Subcutaneous adipose tissue (tissue), 4 donors: ENCODE results near the gene FXYD4. TPM values are rescaled to one million over a fixed set of nuclear protein-coding genes. Genes with fewer than 3 reads are reported as not detected.

ENCODE experiments used
- CTCF ChIP-seq: fragments of 450-650 bp; IDR thresholded peaks from one replicate; pipeline ENCODE4 v1.5.1; 2016; ENCODE audit warnings: low read depth, mild to moderate bottlenecking, control low read depth, antibody characterized with exemption, moderate library complexity
- total RNA-seq, 4 donors: library from RNA; depleted of rRNA; stranded (reverse); fragments of >200 nt; gene quantifications; one replicate each; pipeline ENCODE4 v1.1.0, GENCODE V29; 2016

FXYD4 gene
- total RNA-seq, 4 donors from 2014 or later, result not detected

DNA sequence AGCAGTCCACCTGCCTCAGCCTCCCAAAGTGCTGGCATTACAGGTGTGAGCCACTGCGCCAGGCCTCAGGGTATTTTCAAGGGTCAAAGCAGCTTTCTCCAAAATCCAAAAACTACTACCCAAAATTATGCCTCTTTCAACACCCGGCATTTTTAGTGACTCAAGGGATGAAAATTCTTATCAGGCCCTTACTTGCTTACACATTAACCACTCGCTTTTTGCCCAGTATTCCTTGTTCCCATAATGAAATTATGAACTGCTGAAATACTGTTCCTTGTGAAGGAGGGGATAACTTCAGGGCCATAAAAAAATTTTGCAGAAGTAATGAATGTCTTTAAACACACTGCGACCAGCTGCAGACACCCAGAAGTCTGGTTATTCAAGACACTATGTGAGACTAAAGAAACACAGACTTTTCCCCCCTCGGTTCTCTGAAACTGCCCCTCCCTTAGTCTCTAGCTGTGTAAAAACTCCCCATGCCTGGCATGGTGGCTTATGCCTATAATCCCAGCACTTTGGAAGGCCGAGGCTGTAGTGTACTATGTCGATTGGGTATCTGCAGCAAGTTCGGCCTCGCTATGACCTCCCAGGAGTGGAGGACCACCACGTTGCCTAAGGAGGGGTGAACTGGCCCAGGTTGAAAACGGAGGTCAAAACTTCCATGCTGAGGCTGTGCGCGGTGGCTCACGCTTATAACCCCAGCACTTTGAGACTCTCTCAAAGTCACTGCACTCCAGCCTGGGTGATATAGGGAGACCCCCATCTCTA, 12.0 kb downstream of the FXYD4 start:
- no peak for TF ChIP-seq CTCF

GRCh38 chr10:43384252-43385221, 13.1 kb downstream of the FXYD4 start:
- TF ChIP-seq CTCF, result no peak

- TF ChIP-seq CTCF, result no peak
These were observed 14.1 kb downstream of the FXYD4 start for GRCh38 chr10:43385412-43386004.

DNA sequence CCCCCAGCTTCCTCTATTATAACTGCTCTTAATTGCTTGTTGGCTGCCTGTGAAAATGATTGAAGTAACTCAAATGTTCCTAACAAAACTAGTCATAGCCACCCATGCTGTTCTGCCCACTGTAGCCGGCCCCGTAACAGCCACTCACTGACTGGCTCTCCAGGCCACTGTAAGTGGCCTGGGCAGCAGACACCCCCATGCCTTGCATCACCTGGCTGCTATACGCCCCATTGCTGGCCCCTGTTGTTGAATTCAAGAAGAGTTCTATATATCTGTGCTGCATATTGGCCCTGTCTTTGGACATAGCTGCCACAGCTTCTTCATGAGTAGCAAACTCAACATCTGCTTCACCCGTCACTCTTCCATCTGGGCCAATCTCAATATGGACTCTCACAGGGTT, 15.1 kb downstream of the FXYD4 start:
- no peak for TF ChIP-seq CTCF

DNA sequence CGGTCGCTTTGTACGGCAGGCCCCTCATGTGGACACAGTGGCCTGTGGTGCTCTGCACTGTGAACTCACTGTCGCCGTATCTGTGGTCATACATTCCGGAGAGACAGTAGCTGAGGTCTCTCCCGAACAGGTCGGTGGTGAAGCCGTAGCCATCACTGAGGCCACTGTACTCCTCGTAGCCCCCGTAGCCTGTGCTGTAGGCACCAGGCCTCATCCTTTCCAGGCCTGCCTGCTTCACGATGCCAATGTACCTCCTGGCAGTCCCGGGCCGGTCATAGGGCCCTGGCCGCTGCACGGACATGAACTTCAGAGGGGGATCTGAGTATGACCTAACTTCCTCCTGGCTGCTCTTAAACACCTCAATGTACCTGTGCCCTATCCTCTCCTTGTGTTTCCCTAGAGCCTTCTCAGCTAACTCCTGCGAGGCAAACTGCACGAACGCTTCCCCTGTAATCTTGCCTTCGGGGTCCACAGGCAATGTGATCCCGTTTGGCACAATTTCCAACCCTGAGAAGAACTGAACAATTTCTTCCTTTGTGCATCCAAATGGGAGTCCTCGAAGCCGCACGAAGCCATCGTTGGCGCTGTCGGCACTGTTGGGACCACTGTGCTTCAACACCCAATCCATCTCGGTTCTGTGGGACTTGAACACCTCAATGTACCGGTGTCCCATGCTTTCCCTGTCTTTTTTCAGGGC, 15.7 kb downstream of the FXYD4 start:
- no peak for TF ChIP-seq CTCF

DNA sequence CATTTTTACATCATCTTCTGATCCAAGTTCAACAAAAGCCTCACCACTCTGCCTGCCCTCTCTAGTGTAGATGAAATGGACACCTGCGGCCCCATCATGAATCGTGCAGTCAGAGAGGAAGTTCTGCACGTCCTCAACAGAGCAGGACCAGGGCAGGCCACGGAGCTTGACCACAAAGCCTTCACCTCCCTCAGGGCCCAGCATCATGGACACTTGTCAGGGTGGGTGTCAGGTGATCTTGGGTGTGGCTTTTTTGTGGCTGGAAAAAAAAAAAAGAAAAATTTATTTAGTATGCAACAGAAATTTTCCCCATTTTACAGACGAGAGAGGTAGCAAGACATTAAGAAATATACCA, 16.2 kb downstream of the FXYD4 start:
- no peak for TF ChIP-seq CTCF
